Osteocyte (in vitro differentiated cells): ENCODE data around the gene PHF21B. TPM values are rescaled to one million over a fixed set of nuclear protein-coding genes. Genes with fewer than 3 reads are reported as not detected.
A peak's percentile ranks its signal among the peaks of the same experiment; 100 is the strongest.

ENCODE experiments used
- DNase-seq: peaks from one replicate; pipeline ENCODE4 v3.0.0; 2021; ENCODE audit warnings: mixed read lengths; ENCODE audit not compliant: unreplicated experiment; ENCODE audit errors: extremely low spot score
- H3K27ac Mint-ChIP-seq: one replicate; pipeline ENCODE4 v1.8.0; 2021; ENCODE audit warnings: mild to moderate bottlenecking, mixed read lengths; ENCODE audit not compliant: unreplicated experiment
- H3K27me3 Mint-ChIP-seq: one replicate; pipeline ENCODE4 v1.8.0; 2021; ENCODE audit warnings: mixed read lengths; ENCODE audit not compliant: unreplicated experiment
- H3K36me3 Mint-ChIP-seq: one replicate; pipeline ENCODE4 v1.8.0; 2021; ENCODE audit warnings: mixed read lengths; ENCODE audit not compliant: unreplicated experiment
- H3K4me1 Mint-ChIP-seq: one replicate; pipeline ENCODE4 v1.8.0; 2021; ENCODE audit warnings: mixed read lengths; ENCODE audit not compliant: unreplicated experiment
- H3K4me3 Mint-ChIP-seq: one replicate; pipeline ENCODE4 v1.8.0; 2021; ENCODE audit warnings: mild to moderate bottlenecking, moderate library complexity, mixed read lengths; ENCODE audit not compliant: unreplicated experiment
- H3K9me3 Mint-ChIP-seq: one replicate; pipeline ENCODE4 v1.8.0; 2021; ENCODE audit warnings: mixed read lengths; ENCODE audit not compliant: unreplicated experiment
- CTCF ChIP-seq: fragments of 200-600 bp; sonication (generic); IDR thresholded peaks from 2 replicates; pipeline ENCODE4 v1.5.0; 2021; ENCODE audit warnings: antibody characterized with exemption, mild to moderate bottlenecking, moderate library complexity
- total RNA-seq: library from RNA; stranded (reverse); gene quantifications from 2 replicates; pipeline ENCODE4 v1.2.1, GENCODE V29; 2021

The PHF21B gene
- total RNA-seq, 1 donor from 2014 or later: 0.54 TPM

DNA sequence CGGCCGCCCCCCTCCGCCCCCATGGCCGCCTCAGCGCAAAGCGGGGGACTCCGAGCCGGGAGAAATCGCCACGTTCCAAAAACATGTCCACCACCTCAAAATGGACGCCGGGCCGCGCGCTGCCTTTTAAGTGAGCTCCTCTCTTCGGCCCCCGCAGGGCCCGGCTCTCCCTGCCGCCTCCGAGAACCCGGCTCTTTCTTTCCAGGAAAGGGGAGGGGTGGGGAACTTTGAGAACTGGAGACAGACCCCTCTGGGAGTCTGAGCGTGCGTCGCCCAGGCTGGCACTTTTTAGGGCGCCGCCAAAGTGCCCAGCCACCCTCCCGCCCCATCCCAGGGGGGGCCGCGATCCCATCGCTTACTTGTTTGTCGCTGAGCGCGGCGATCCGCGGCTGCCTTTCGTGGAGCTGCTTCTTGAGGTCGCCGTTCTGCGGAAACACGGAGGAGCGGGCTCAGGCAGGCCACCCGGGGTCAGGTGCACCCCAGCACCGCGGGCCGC, 1.6 kb downstream of the PHF21B start:
- H3K27ac Mint-ChIP-seq: no peak overlapping the region
- no peak for DNase-seq
- H3K36me3 Mint-ChIP-seq: peaks cover 2% of the 10 kb centered on the region
- H3K27me3 Mint-ChIP-seq: peaks cover 56% of the 10 kb centered on the region
- no peaks in the 10 kb centered on the region for H3K9me3 Mint-ChIP-seq
- peaks cover 18% of the 10 kb centered on the region for H3K4me1 Mint-ChIP-seq
- H3K4me3 Mint-ChIP-seq: peak overlapping the region; percentile 67
- no peak for TF ChIP-seq CTCF

DNA sequence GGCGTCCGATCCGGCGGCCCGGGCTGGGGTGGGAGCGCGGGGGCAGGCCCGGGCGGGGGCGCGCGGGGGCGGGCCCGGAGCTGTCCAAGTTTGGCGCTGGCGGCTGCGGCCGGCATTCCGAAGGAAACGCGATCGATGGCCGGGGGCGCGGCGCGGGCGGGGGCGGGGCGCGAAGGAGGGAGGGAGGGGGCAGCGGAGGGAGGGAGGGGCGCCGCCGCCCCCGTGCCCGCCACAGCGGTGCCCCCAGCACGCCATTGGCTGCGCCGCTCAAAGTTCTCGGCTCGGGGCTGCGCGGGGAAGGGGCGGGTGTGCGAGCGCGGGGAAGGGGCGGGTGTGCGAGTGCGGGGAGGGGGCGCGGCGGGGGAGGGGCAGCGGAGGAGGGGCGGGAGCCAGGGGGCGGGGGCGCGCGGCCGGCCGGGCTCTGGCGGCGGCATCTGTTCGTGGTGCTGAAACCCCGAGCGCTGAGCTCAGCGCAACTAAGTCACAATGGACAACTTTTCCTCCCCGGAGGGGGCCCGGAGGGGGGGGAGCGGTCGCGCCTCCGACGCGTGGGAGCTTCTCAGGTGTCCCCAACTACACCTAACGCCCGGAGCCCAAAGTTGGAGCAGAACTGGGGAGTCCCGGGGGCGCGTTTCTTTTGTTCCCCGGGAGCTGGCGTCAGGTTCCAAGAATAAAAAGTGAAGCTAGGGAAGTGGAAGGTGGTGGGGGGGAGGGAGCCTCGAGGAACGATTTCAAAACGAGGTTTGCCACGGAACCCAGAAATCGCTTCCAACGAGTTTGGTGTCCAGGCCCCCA, 2.2 kb downstream of the PHF21B start:
- Mint-ChIP-seq H3K4me3 (peak overlapping the region; percentile 67), H3K36me3 (peaks cover 2% of the 10 kb centered on the region), H3K4me1 (peaks cover 18% of the 10 kb centered on the region), H3K9me3 (no peaks in the 10 kb centered on the region), H3K27me3 (peaks cover 52% of the 10 kb centered on the region), H3K27ac (no peak overlapping the region)
- no peak for DNase-seq
- no peak for TF ChIP-seq CTCF

- H3K27ac Mint-ChIP-seq: no peak overlapping the region
- H3K4me3 Mint-ChIP-seq: peak overlapping the region; percentile 50
- peaks cover 18% of the 10 kb centered on the region for H3K4me1 Mint-ChIP-seq
- DNase-seq: no peak
- peaks cover 50% of the 10 kb centered on the region for H3K27me3 Mint-ChIP-seq
- TF ChIP-seq CTCF: no peak
- no peaks in the 10 kb centered on the region for H3K9me3 Mint-ChIP-seq
- H3K36me3 Mint-ChIP-seq: peaks cover 2% of the 10 kb centered on the region
These were observed 2.8 kb downstream of the PHF21B start for GRCh38 chr22:45006964-45007390.

DNA sequence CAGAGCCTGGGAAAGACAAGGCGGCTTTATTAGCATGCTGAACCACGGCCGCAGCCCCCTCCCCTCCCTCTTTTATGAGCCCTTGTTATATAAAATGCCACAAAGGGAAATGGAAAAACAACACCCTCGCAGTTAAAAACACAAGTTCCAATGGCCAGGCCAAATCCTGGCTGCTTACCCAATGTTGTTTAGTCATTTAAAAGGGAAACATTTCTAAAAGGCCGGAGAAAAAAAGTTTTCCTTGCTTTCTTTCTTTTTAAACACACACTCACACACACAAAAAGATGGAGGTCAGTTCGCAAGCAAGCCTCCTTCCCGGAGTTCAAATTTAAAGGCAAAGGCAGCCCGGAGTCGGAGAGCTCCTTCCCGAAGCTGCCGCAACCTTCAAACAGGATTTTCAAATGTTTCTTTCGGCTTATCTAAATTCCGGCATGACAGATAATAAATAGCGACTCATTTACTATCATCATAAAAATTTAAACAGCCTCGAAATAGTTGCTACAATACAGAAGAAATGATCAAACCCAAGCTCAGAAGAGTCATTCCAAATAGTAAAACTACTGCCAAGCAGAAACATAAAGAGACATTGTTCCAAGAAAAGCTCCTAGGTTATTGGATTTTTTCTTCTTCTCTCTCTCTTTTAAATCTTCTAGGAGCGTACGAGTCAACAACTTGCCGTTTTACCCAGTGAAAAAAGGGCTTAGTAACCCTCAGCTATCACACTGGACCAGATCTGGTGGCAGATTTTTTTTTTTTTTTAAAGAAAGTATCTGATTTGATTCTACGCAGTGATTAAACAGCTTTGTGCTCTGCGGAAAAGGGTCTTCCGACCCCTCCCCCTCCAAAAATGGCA, 3.5 kb downstream of the PHF21B start:
- no peak for DNase-seq
- Mint-ChIP-seq H3K27ac (no peak overlapping the region), H3K4me1 (peaks cover 18% of the 10 kb centered on the region), H3K27me3 (peaks cover 47% of the 10 kb centered on the region), H3K9me3 (no peaks in the 10 kb centered on the region), H3K4me3 (peak overlapping the region; percentile 50), H3K36me3 (peaks cover 2% of the 10 kb centered on the region)
- TF ChIP-seq CTCF: no peak

- Mint-ChIP-seq H3K27me3 (peaks cover 35% of the 10 kb centered on the region), H3K36me3 (peaks cover 2% of the 10 kb centered on the region), H3K27ac (no peak overlapping the region), H3K9me3 (no peaks in the 10 kb centered on the region), H3K4me1 (peaks cover 7% of the 10 kb centered on the region), H3K4me3 (no peak overlapping the region)
- no peak for DNase-seq
- TF ChIP-seq CTCF: no peak
These were observed 8.2 kb downstream of the PHF21B start for GRCh38 chr22:45001653-45002052.
